H1 (cell line): ENCODE data around the gene DCTN3.

Experiments used
- ATF2 ChIP-seq: IDR thresholded peaks from 2 replicates; pipeline ENCODE4 v1.6.1; 2012; ENCODE audit warnings: low read length, inconsistent platforms
- BRCA1 ChIP-seq: IDR thresholded peaks from 2 replicates; pipeline ENCODE4 v1.6.1; 2012; ENCODE audit warnings: low read depth, low read length, improper control_type of control experiment
- CHD2 ChIP-seq: IDR thresholded peaks from 2 replicates; pipeline ENCODE4 v1.6.1; 2012; ENCODE audit warnings: low read length, improper control_type of control experiment
- CTCF ChIP-seq, 3 experiments: IDR thresholded peaks; 1 replicate in 2 of 3; 2 replicates in 1 of 3; pipeline versions ENCODE4 v1.5.1 to v1.6.1; 2011; ENCODE audit warnings: low read length in 3 of 3, mild to moderate bottlenecking in 3 of 3, inconsistent platforms in 2 of 3, low read depth in 1 of 3, moderate library complexity in 1 of 3; ENCODE audit not compliant: insufficient read depth in 1 of 3; ENCODE audit errors: control extremely low read depth in 1 of 3
- EZH2 ChIP-seq: fragments of 200-600 bp; sonication (generic); IDR thresholded peaks from 2 replicates; pipeline ENCODE4 v1.7.1; 2012; ENCODE audit warnings: low read depth, mild to moderate bottlenecking, moderate library complexity, low read length, inconsistent platforms; ENCODE audit not compliant: severe bottlenecking
- FOSL1 ChIP-seq: IDR thresholded peaks from 2 replicates; pipeline ENCODE4 v1.6.1; 2011; ENCODE audit warnings: mild to moderate bottlenecking, low read depth, low read length, moderate library complexity; ENCODE audit not compliant: insufficient read depth
- JUND ChIP-seq: IDR thresholded peaks from 2 replicates; pipeline ENCODE4 v1.6.1; 2011; ENCODE audit warnings: mild to moderate bottlenecking, improper control_type of control experiment, low read length
- NRF1 ChIP-seq: IDR thresholded peaks from 2 replicates; pipeline ENCODE4 v1.6.1; 2011; ENCODE audit warnings: mild to moderate bottlenecking, low read depth, low read length, improper control_type of control experiment
- POLR2A ChIP-seq, 2 experiments: IDR thresholded peaks; 1 replicate in 1 of 2; 2 replicates in 1 of 2; pipeline ENCODE4 v1.6.1; 2011; ENCODE audit warnings: low read depth in 2 of 2, low read length in 2 of 2, mild to moderate bottlenecking in 2 of 2; ENCODE audit errors: control extremely low read depth in 1 of 2
- POLR2AphosphoS5 ChIP-seq: IDR thresholded peaks from 2 replicates; pipeline ENCODE4 v1.6.1; 2011; ENCODE audit warnings: low read depth, low read length
- RNF2 ChIP-seq: fragments of 200-900, 300-1000 bp; sonication (generic); IDR thresholded peaks from 2 replicates; pipeline ENCODE4 v1.7.1; 2016; ENCODE audit warnings: borderline replicate concordance, low read depth, mild to moderate bottlenecking, antibody characterized with exemption, low read length; ENCODE audit not compliant: poor library complexity, severe bottlenecking; ENCODE audit errors: missing control alignments
- SP1 ChIP-seq: IDR thresholded peaks from 2 replicates; pipeline ENCODE4 v1.6.1; 2011; ENCODE audit warnings: low read depth, low read length
- TBP ChIP-seq: IDR thresholded peaks from 2 replicates; pipeline ENCODE4 v1.6.1; 2011; ENCODE audit warnings: low read depth, low read length, improper control_type of control experiment
- USF2 ChIP-seq: IDR thresholded peaks from 2 replicates; pipeline ENCODE4 v1.6.1; 2011; ENCODE audit warnings: low read length, improper control_type of control experiment

- TF ChIP-seq CTCF (IDR thresholded peaks at IDR 0.05; ENCODE audit: control extremely low read depth in 1 of 3, insufficient read depth in 1 of 3, low read depth in 1 of 3, low read length in 3 of 3) (no peak), SP1 (no peak), RNF2 (no peak), JUND (no peak), BRCA1 (no peak), TBP (no peak), CHD2 (no peak), NRF1 (no peak), POLR2A (IDR thresholded peaks at IDR 0.05; ENCODE audit: control extremely low read depth in 1 of 2, low read depth in 2 of 2, low read length in 2 of 2) (no peak), POLR2AphosphoS5 (no peak), ATF2 (no peak), USF2 (no peak), EZH2 (no peak), FOSL1 (no peak)
Observed at GRCh38 chr9:34633166-34633565, 12.9 kb upstream of the DCTN3 start.
